ENCODE data around the gene NLGN1. TPM values are rescaled to one million over a fixed set of nuclear protein-coding genes. Genes with fewer than 3 reads are reported as not detected.

Gene NLGN1
- total and polyA plus RNA-seq, 2 of the 13 experiments (the other 11 are each of a cell fraction or from before 2014, with no cell fraction given), result not detected

DNA sequence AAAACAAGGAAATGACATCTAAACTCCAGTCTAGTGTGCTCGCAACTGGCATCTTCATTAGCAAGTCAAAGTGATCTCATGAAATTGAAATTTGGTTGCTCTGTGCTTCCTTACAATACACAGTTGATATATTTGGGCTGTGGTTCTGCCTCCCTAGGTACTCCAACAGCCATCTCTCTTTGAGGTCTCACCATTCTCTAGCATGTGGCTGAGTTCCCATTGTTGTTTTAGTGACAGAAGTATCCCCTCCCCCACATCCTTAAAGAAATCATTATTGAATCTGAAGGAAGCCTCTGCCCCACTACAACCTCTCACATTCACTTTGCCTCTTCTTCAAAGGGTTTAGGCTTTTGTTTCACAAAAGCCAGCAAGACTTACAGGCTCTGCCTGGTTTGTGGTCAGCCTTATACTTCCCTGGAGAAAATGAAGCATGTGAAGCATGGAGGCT lies 516.5 kb downstream of the NLGN1 start:
- ChIA-PET POLR2A (no interaction called here), CTCF (ENCODE audit: low intra/inter-chr PET ratio, low total read pairs) (no interaction called here)
- no peak overlapping the region for H3K9ac ChIP-seq (ENCODE audit: insufficient read depth, low read depth, low read length)
- no peak overlapping the region for H3K4me2 ChIP-seq (ENCODE audit: low read depth, low read length)
- no peak overlapping the region for H2AFZ ChIP-seq (ENCODE audit: low read length)
- H3K27me3 ChIP-seq (ENCODE audit: control insufficient read depth in 1 of 2, insufficient read depth in 2 of 2, low read length in 2 of 2), result no peaks in the 10 kb centered on the region
- no peak for DNase-seq (ENCODE audit: low spot score)
- ATAC-seq, result no peak
- H3K4me1 ChIP-seq (ENCODE audit: insufficient read depth, low read length), result no peaks in the 10 kb centered on the region
- no peak overlapping the region for H3K4me3 ChIP-seq (replicated peaks in 1 of 3; ENCODE audit: insufficient read depth in 1 of 3, low read depth in 2 of 3, low read length in 3 of 3)
- TF ChIP-seq ZNF143 (CRISPR knock-in tag; IDR thresholded peaks at IDR 0.05) (no peak), BHLHE40 (IDR thresholded peaks at IDR 0.05; ENCODE audit: low read length) (no peak), GATA4 (IDR thresholded peaks at IDR 0.05; ENCODE audit: borderline replicate concordance, low read depth) (no peak), ZNF619 (CRISPR knock-in tag; IDR thresholded peaks at IDR 0.05) (no peak), ZNF577 (CRISPR knock-in tag; IDR thresholded peaks at IDR 0.05; ENCODE audit: borderline replicate concordance, low read depth) (no peak), ELF1 (CRISPR knock-in tag; IDR thresholded peaks at IDR 0.05) (no peak)
- TF ChIP-seq, protein P1, sequence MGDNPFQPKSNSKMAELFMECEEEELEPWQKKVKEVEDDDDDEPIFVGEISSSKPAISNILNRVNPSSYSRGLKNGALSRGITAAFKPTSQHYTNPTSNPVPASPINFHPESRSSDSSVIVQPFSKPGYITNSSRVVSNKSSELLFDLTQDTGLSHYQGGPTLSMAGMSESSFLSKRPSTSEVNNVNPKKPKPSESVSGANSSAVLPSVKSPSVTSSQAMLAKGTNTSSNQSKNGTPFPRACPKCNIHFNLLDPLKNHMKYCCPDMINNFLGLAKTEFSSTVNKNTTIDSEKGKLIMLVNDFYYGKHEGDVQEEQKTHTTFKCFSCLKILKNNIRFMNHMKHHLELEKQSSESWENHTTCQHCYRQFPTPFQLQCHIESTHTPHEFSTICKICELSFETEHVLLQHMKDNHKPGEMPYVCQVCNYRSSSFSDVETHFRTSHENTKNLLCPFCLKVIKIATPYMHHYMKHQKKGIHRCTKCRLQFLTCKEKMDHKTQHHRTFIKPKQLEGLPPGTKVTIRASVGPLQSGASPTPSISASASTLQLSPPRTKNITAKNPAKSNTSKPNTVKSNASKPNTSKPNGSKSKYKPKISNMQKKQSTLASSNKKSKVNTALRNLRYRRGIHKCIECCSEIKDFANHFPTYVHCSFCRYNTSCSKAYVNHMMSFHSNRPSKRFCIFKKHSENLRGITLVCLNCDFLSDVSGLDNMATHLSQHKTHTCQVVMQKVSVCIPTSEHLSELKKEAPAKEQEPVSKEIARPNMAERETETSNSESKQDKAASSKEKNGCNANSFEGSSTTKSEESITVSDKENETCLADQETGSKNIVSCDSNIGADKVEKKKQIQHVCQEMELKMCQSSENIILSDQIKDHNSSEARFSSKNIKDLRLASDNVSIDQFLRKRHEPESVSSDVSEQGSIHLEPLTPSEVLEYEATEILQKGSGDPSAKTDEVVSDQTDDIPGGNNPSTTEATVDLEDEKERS (CRISPR knock-in tag; IDR thresholded peaks at IDR 0.05), result no peak
- TF ChIP-seq, protein P2, sequence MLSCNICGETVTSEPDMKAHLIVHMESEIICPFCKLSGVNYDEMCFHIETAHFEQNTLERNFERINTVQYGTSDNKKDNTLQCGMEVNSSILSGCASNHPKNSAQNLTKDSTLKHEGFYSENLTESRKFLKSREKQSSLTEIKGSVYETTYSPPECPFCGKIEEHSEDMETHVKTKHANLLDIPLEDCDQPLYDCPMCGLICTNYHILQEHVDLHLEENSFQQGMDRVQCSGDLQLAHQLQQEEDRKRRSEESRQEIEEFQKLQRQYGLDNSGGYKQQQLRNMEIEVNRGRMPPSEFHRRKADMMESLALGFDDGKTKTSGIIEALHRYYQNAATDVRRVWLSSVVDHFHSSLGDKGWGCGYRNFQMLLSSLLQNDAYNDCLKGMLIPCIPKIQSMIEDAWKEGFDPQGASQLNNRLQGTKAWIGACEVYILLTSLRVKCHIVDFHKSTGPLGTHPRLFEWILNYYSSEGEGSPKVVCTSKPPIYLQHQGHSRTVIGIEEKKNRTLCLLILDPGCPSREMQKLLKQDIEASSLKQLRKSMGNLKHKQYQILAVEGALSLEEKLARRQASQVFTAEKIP (CRISPR knock-in tag; IDR thresholded peaks at IDR 0.05; ENCODE audit: borderline replicate concordance), result no peak
- TF ChIP-seq, protein P3, sequence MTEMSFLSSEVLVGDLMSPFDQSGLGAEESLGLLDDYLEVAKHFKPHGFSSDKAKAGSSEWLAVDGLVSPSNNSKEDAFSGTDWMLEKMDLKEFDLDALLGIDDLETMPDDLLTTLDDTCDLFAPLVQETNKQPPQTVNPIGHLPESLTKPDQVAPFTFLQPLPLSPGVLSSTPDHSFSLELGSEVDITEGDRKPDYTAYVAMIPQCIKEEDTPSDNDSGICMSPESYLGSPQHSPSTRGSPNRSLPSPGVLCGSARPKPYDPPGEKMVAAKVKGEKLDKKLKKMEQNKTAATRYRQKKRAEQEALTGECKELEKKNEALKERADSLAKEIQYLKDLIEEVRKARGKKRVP (CRISPR knock-in tag; IDR thresholded peaks at IDR 0.05), result no peak
- WGBS (ENCODE audit: low lambda C conversion rate), result 8% methylated on average over 1 of the region's 1 CpG
- no peaks in the 10 kb centered on the region for H3K36me3 ChIP-seq (replicated peaks in 1 of 2; ENCODE audit: control insufficient read depth in 1 of 2, insufficient read depth in 2 of 2, low read length in 2 of 2)
- no peaks in the 10 kb centered on the region for H3K9me3 ChIP-seq (ENCODE audit: low read length)
- no peak for FAIRE-seq
- no peaks in the 10 kb centered on the region for H3K79me2 ChIP-seq (ENCODE audit: insufficient read depth, low read length)
- H3K27ac ChIP-seq (ENCODE audit: extremely low read length, insufficient read depth, low read length), result no peak overlapping the region
- in situ Hi-C loops (cut with HindIII; ENCODE audit: extremely low pct_ligation_motif_present, low pct_unique_long_range_greater_than_20kb), result no loop called here
- intact Hi-C loops (cut with micrococcal nuclease; ENCODE audit: unreplicated experiment), result no loop called here
- no peaks in the 10 kb centered on the region for H4K20me1 ChIP-seq (ENCODE audit: insufficient read depth, low read length)
- BruUV-seq (replicated peaks), result no TSS peak
